Islet of Langerhans (tissue), 1 donor: Measurements from ENCODE around the gene LAMA3.
A peak's percentile ranks its signal among the peaks of the same experiment; 100 is the strongest.

Experiments used
- FAIRE-seq: peaks from one replicate; lab custom pipeline; 2011; peaks lifted over from hg19 to GRCh38; lab: Jason Lieb, UNC

Gene LAMA3

DNA sequence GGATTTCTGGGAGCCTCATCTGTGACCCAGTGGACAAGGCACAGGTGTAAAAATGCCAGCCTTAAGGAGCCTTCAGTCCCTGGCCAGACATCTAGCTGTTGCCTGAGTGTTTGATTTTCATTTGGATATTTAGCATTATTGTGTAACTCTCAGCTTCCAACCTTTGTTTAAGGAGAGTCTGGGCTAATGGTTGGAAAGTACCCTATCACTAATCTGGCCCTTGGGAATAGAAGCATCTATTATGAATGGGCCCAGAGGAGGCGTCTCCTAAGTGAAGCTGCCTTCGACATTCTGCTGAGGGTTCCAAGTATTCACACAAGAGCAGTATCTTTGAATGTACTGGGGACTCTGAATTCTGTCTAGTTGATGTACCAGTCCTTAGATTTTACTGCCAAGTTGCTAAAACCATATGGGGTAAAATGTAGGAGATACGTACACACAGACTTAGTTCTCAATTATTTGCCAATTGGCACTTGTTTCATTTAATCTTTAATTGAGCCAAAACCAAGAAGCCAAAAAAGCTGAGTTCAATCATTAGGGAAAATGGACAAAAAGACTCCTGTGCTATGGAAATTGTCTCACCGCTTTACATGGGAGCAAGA is 19.3 kb upstream of the LAMA3 start:
- FAIRE-seq = no peak

DNA sequence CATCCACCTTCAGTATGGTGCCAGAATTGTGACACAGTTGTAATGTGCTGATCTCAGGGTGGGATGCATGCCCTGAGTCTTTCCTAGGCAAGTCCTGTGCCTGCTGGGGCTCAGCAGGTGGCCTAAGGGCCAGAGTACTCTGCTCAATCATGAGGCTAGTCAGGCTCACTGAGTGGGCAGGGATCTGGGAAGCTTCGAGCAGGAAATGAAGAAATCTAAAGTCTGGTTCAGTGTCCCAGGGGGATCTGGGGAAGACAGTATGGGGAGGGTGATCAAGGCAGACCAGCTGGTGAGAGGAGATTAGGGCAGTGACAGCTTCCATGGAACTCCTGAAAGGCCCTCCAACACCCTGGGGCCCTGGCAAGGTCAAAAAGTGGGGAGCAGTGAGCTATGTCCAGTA is 17.7 kb upstream of the LAMA3 start:
- FAIRE-seq = no peak

- FAIRE-seq = no peak
Measured at GRCh38 chr18:23673725-23674124, 15.5 kb upstream of the LAMA3 start.

- FAIRE-seq = no peak
Measured at GRCh38 chr18:23675236-23675635, 14.0 kb upstream of the LAMA3 start.

DNA sequence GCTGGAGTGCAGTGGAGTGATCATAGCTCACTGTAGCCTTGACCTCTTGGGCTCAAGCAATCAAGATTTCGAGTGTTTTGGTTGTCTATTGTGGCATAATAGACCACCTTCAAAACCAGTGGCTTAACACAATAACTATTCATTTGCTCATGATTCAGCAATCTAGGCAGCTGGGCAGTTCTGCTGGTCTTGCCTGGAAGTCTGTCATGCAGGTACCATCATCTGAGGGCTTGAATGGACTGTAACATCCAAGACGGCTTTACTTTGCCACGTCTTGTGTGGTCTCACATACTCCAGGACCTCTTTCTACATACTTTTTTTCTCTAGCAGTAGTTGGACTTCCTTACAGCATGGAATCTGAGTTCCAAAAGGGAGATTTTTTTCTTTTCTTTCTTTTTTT is 13.4 kb upstream of the LAMA3 start:
- FAIRE-seq = no peak

GRCh38 chr18:23682045-23682444 is 7.2 kb upstream of the LAMA3 start:
- FAIRE-seq = no peak

- no peak for FAIRE-seq
Measured at GRCh38 chr18:23682472-23682871, 6.8 kb upstream of the LAMA3 start.

- FAIRE-seq = no peak
Measured at GRCh38 chr18:23683155-23683554, 6.1 kb upstream of the LAMA3 start.

DNA sequence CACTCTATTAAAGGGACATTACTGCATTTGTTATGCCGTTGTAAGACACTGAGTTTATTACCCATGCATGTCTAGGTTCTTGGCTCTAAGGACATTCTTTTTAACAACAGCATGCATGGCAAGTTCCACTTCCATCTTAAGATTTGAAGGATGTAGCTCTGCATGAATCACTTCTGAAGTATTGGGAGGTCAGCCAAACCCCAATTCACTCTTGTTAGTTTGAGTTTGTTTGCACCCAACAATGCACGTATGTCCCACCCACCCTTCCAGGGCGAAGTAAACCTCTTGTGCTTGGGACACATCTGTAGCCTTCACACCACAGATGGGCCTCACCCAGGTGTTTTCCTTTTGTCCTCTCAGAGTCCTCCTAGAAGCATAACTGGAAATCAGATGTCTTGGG is 5.6 kb upstream of the LAMA3 start:
- no peak for FAIRE-seq

DNA sequence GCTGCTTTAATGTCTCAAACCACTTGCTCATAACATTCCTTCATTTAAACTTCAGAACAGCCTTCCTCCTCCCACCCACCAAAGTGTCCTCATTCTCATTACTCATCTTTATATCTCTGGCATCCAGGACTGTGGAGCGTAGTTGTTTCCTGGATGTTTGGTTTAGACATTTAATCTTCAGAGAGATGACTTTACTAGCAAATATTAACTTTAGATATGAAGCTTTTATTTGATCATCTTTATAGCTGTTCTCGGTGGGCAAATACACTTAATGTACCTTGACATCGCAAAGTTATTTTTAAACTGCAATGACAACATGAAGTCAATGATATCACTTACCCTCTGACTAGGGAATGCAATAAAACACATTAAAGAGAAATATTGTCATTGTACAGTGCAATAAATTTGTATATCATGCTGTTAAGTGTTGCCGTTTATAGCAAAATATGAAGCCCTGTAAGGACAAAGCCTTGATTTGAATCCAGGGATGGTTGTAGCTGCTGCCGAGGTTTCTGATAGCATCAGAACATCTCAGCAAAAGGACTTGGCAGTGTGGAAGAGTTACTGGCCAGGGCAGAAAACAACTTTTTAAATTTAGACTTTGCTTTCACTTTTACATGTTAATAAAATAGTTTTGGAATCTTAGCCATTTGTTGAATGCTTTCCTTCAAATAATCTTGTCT is 4.6 kb upstream of the LAMA3 start:
- peak; percentile 51 for FAIRE-seq

DNA sequence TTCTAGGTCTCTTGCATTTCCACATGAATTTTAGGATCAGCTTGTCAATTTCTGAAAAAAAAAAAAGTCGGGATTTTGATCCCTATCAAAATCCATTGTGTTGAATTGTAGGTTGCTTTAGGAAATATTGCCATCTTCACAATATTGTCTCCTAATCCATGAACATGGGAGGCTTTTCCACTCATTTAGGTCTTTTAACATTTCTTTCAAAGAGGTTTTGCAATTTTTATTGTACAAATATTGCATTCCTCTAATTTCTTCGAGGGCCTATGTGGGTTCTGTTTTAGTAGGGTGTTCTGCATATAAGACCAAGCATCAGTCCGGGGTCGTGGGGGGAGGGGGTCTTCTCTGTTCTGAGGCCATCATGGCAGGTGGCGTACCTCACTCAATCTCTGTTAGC is 725 bp upstream of the LAMA3 start:
- no peak for FAIRE-seq

GRCh38 chr18:23689616-23690504 is 607 bp downstream of the LAMA3 start:
- FAIRE-seq = no peak

- FAIRE-seq = no peak
Measured at GRCh38 chr18:23690505-23691068, 1.3 kb downstream of the LAMA3 start.

- no peak for FAIRE-seq
Measured at GRCh38 chr18:23693846-23694245, 4.6 kb downstream of the LAMA3 start.

- FAIRE-seq = no peak
Measured at GRCh38 chr18:23694637-23695430, 5.6 kb downstream of the LAMA3 start.

- FAIRE-seq = no peak
Measured at GRCh38 chr18:23701017-23701416, 11.8 kb downstream of the LAMA3 start.

DNA sequence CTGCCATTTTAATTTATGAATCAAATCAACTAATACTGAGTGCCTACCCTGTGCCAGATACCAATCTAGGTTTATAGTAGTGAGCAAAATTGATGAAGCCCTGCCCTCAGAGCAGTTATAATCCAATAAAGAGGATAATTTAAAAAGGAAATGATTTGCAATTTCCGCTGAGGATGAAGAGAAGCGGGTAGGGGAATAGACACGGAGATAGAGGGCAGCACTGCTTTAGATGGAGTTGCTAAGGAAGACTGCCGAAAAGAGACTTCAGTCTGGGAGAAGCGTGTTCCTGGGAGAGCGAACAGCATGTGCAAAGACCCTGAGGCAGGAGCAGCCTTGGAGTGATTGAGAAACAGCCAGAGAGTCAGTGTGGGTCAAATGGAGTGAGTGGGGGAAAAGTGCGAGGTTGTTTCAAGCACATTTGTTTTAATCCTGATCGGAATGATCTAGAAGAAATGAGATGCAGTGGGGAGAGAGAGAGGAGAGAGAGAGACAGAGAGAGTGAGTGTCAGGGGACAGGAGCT is 12.4 kb downstream of the LAMA3 start:
- FAIRE-seq = no peak

- FAIRE-seq = no peak
Measured at GRCh38 chr18:23702606-23703005, 13.4 kb downstream of the LAMA3 start.

DNA sequence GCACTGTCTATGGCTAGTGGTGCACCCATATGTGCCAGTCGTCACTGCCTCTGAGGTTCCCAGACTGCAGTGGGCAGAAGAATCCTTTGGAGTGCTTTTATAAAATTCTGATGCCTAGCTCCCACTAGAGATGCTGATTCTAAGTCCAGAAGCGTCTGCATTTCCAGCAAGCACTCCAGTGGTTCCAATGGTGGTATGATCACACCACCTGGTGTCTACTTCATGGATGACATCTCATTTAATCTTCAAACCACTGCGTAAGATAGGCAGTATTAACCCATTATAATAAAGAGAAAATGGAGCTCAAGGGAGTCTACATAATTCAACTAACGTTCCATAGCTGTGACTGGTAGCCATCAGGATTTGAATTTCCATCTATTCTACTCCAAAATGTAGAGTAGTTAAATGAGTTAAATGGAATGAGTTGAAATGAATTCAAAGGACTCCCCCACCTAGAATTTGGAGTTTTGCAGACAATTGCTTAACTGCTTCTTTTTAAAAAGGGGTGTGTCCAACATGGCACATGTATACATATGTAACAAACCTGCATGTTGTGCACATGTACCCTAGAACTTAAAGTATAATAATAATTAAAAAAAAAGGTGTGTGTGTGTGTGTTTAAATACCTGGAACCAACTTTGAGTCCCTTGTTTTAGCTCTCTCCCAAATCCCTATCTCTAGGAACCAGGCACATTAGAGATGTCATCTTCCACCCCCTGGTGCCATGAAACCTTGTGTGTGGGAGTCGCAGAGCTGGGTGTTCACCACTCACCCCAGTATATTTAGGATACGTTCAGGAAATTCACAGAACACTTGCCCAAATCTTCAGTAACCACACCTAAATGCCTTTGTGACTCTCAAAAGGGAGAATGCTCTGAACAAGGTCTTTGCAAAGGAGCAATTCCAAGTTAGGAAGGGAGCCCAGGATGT is 14.1 kb downstream of the LAMA3 start:
- FAIRE-seq = peak; percentile 81

- no peak for FAIRE-seq
Measured at GRCh38 chr18:23703987-23704384, 14.7 kb downstream of the LAMA3 start.

DNA sequence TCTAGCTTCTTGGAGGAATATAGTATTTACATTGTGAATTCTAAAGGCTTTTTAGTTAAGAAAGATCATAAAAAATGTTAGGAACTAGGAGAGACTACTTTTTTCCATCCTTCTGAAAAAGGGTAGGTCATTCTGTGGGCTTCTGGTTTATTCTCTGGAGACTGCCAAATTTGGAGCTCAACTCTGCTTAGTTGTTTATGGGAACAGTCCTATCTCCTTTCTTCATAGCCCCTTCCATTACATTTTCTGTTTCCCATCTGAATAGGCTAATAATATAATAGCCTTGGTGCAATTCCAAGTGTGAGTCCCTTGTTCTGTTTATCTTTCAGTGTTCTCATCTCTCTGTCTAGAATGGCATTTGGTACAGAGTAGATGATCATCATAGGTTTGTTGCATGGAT is 15.6 kb downstream of the LAMA3 start:
- FAIRE-seq = no peak
